GM21381 (cell line): ENCODE results near the gene ARID3C.
"Not testable (repeated sequence)": the region's sequence is repeated elsewhere in the genome, so short reads cannot be mapped to it uniquely, and the experiment has no call there.

ENCODE experiments used
- ATAC-seq: cut with Tn5 transposase; IDR thresholded peaks from one replicate; pipeline ENCODE4 v1.9.1; 2021; ENCODE audit warnings: mild to moderate bottlenecking, moderate library complexity; ENCODE audit not compliant: unreplicated experiment

Gene ARID3C

DNA sequence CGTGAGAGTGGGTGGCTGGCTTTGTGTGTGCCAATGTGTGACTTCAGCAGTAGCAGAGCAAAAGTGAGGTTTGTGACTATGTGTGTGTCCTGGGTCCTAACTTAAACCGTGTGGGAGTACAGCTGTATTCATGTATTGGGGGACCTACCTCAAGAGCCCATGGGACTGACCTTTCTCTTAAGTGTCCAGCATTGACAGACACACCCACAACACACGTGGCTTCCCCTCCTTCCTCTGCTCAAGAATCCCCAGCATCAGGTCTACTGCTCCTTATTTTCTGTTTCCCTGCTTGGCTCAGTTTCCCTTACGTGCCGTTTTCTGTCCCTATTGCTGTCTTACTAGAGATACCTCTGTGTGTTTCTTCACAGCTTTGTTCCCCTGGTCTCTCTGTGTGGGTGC lies 23.7 kb upstream of the ARID3C start:
- no peak for ATAC-seq

DNA sequence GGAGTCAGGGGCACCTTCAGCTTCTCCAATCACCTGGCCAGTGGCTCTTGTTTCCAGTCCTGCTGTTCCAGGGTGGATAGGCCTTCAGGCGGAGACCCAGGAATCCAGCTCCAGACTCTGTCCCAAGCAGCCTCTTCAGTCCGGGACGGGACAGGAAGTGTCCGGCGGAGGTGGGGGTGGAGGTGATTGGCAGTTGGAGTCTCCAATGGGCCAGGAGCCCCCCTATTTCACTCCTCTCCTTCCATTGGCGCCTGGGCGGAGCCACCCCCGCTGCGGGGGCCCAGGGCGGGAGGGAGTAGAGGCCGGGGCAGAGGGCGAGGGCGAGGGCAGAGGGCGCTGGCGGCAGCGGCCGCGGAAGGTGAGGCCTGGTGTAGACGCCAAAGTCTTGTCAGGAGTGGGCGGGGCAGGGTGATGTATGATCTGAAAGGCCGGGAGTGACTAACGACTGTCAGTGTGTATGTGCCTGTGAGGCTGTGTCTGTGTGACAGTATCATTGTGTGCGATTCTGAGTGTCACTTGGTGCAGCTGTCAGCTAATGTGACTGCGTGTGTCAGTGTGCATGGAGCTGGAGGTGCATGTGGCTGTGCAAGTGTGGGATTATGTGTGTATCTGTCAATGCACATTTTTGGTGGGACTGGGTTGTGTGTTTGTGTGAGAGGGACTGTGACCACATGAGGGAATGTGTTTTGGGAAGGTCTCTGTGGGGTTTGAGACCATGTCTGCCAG lies 23.2 kb upstream of the ARID3C start, which contains the start of gene IL11RA:
Gene IL11RA, plus strand, starts transcription at position 310 of the 726 bp plus-strand sequence. CDS start 3,033 bp downstream, outside the sequence.
- ATAC-seq = no peak

DNA sequence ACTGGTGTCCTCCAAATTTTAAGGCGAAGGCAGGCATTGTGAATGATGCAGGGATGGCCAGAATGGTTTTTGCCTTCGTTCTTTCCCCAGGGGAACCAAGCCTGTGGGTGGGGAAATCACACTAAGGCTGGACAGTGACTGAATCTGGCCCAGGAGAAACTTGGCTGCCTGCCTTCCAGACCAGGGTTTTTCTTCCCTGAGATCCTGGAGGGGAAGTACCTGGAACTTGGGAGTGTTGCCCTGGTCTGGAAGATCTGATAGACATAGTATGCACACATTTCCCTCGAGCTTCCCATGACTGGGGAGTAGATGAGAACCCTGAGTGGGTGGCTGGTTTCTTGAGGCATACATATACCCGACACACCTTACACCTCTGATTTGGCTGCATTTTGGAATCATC lies 22.5 kb upstream of the ARID3C start:
- no peak for ATAC-seq

DNA sequence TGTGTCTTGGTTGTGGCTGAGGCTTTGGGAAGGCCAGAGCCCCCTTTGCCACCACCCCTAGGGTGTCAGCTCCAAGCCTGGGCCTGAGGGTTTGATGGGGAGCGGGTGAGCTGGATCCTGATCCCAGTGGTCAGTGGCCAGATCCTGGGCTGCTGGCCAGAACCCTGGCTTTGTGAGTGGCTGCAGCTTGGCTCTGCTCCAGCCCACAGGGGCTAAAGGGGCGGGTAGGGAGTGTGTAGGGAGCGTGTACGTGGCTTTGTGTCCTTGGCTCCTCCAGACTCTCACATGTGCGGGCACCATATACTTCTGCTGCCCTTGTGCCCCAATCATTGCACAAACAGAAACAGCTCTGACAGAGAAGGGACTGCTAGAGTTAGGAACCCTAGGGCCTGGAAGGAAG lies 21.9 kb upstream of the ARID3C start:
- ATAC-seq = no peak

DNA sequence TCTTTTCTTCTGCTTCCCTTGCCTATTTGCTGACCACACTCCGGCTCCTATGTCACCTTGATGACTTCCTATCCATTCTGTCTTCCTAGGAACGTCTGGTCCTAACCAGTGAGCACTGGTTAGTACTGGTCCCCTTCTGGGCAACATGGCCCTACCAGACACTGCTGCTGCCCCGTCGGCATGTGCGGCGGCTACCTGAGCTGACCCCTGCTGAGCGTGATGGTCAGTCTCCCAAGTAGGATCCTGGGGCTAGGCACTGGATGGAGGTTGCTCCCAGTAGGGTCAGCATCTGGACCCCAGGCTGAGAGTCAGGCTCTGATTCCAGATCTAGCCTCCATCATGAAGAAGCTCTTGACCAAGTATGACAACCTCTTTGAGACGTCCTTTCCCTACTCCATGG lies 19.8 kb upstream of the ARID3C start:
- ATAC-seq = no peak

DNA sequence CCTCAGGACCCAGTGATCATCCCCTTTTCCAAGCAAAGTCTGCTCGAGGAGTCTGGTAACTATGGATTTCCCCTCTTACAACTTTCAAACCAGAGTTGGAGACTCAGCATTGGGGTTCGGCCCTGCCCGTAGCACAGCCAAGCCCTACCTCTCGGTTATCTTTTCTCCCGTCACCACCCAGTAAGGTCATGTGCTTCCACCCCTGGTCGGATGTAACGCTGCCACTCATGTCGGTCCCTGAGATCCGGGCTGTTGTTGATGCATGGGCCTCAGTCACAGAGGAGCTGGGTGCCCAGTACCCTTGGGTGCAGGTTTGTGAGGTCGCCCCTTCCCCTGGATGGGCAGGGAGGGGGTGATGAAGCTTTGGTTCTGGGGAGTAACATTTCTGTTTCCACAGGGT lies 18.8 kb upstream of the ARID3C start:
- ATAC-seq = no peak

DNA sequence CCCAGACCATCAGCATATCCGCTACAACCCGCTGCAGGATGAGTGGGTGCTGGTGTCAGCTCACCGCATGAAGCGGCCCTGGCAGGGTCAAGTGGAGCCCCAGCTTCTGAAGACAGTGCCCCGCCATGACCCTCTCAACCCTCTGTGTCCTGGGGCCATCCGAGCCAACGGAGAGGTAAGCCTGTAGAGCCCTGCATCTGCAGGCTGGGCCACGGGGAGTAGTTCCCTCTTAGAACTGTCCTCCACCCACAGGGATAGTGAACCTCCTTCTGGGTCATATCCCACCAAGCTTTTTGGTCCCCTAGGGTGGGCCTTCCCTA lies 18.2 kb upstream of the ARID3C start:
- no peak for ATAC-seq

DNA sequence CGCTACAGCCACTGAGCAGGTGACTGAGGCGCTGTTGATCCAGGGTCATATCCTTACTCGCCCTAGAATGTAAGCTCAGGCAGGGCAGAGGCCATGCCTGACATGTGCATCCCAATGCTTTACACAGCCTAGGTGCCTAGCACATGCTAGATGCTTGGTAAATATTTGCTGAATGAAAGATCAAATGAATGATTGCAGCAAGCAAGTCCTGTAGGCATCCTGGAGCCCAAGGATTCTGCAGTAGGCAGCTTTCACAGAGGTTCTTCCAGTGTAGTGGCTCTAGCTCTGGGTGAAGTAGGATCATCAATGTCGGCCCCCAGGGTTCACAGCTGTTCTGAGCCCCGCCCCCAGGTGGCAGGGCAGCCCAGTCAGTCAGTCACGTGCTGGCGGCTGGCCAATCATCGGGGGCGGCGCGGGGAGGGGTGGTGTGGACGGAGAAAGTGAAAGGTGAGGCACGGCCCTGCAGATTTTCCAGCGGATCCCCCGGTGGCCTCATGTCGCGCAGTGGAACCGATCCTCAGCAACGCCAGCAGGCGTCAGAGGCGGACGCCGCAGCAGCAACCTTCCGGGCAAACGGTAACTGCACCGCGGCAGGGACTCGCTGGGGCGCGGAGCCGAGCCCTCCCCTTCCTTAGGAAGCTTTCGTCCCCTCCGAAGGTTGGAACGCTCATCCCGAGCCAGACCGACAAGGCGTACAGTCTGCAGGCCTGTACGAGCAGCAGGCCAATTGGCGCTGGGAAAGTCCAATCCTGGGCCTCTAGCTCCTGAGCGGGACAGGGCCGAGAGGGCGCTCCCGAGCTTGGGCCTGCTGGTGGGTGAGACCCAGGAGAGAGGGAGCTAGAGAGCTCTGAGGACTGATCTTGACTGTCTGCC lies 17.6 kb upstream of the ARID3C start, which contains the start of gene GALT:
Gene GALT, plus strand, starts transcription at position 465 of the 873 bp plus-strand sequence. Its CDS starts 30 bp downstream, at position 495.
- ATAC-seq = peak; percentile 85

DNA sequence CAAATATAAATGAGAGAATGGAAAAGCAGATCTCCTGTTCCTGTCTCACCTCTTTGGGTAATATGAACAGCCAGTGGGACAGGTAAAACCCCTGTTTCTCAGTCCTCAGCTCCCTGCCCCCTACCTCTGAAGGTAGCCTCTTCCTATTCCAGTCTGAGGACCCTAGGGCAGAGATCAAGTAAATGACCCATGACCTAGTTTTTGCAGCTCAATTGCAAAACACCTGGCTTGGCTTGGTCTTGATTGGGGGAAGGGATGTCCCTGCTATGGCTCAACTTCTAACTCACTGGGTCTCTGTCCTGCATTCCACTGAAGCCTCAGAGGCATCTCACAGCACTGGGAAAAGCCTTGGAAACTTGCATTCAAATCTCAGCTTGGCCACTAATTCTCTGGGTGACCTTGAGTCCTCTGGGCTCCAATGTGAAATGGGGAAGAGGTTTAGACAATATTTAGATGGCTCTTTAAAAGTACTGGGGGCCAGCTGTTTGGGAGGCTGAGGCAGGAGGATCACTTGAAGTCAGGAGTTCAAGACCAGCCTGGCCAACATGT lies 16.0 kb upstream of the ARID3C start:
- ATAC-seq = no peak

DNA sequence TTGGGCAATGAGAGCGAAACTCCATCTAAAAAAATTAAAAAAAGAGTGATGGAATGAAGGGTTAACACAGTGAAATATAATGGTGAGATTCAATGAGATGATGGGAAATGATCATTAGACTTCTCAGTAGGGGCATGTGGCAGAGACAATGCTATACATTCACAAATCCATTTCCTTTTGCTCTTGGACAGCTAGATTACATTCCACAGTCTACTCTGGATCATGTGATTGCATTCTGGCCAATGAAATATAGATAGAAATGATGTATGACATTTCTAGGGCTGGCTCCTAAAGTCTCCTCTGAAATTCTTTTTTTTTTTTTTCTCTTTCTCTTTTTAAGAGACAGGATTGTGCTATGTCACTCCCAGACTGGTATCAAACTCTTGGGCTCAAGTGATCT lies 13.8 kb upstream of the ARID3C start:
- no peak for ATAC-seq

DNA sequence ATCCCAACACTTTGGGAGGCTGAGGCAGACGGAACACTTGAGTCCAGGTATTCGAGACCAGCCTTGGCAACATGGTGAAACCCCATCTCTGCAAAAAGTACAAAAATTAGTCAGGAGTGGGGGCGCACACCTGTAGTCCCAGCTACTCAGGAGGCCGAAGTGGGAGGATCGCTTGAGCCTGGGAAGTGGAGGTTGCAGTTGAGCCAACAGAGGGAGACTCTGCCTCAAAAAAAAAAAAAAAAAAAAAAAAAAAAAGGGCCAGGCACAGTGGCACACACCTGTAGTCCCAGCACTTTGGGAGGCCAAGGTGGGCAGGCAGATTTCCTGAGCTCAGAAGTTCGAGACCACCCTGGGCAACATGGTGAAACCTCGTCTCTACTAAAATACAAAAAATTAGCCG lies 10.5 kb upstream of the ARID3C start:
- not testable (repeated sequence) for ATAC-seq

DNA sequence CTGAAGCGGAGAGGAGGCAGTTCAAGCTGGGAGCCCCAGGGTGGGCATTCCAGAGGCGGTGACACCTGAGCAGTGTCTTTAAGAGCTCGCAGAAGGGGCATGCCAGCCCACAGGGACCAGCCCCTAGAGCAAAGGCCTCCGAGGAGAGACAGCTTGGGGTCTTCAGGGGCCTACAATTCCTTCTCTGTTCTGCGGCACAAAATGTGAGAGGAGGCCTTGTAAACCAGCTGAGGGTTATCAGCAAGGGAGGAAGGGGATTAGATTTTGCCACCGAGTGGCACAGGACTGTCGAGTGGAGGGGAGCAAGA lies 9.2 kb upstream of the ARID3C start:
- no peak for ATAC-seq

DNA sequence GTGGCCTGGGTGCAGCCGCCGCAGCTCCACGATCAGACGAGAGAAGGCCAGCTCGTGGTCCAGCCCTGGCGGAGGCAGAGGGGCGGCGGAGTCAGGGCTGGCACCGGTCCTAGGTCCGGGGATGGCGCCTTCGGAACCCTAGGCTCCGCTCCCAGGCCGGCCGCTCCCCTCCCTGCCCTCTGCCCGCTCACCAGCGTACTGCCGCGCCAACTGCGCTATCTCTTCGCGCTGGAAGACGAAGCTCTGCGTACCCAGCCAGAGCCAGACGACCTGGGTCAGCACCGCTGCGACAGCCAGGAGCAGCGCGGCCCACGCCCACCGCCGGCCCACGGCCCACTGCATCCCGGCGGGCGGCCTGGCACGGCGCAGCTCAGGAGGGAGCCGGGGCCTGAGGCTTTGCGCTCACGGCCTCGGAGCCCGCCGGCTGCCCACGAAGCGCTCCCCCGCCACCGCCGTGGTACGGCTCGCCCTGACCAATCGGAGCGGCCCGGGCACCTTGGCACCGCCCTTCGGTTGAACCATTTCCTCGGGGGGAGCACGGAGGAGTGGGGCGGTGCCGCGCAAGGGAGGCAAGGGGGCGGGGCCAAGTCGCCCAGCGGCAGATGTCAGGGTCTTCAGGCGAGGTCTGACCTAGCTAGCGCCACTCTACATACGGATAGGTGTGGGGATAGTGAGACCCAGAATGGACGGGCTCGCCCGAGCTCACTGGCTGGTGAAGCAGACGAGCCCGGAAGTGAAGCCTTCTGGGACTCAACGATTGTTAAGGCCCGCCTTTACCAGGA lies 8.7 kb upstream of the ARID3C start, which contains the start of gene SIGMAR1:
Gene SIGMAR1, minus strand, starts transcription at position 432 of the 782 bp plus-strand sequence. Its CDS starts 90 bp downstream, at position 342.
- peak; percentile 92 for ATAC-seq

DNA sequence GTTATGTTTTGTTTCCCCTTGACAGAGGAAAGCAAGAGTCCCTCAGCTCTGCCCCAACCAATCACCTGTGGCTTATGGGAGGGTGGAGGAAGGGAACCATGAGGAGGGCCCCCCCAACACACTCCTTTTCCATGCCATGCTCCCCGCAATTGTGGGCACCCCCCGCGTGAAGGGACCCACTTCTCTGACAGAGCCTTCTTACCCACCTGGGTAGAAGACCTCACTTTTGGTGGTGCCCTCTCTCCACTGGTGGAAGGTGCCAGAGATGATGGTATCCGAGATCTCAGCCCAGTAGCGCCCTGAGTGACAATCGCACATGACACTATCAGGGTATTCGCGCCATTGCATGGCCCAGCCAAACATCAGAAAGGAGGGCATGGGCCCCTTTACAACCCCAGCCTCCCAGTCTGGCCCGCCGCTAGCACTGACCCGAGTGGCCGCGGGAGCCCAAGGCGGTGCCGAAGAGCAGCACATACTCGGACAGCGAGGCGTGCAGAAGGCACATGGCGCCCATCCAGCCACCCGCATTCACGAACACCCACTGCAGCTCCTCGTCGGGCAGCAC lies 8.0 kb upstream of the ARID3C start:
- ATAC-seq = no peak

DNA sequence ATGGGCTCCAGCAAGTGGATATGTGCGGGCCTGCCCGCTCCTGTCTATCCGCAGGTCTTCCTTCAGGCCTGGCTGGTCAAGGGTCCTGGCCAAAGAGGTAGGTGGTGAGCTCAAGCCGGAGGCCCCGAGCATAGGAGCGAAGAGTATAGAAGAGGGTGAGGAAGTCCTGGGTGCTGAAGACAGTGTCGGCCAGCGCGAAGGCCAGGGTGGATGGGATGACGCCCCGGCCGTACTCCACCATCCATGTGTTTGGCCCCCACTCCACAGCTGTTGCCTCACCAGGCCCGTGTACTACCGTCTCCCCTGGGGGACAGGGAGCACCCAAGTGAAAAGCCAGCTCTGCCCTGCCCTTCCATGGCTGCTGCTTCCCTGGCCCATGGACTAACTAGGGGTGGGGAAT lies 6.7 kb upstream of the ARID3C start:
- ATAC-seq = no peak

DNA sequence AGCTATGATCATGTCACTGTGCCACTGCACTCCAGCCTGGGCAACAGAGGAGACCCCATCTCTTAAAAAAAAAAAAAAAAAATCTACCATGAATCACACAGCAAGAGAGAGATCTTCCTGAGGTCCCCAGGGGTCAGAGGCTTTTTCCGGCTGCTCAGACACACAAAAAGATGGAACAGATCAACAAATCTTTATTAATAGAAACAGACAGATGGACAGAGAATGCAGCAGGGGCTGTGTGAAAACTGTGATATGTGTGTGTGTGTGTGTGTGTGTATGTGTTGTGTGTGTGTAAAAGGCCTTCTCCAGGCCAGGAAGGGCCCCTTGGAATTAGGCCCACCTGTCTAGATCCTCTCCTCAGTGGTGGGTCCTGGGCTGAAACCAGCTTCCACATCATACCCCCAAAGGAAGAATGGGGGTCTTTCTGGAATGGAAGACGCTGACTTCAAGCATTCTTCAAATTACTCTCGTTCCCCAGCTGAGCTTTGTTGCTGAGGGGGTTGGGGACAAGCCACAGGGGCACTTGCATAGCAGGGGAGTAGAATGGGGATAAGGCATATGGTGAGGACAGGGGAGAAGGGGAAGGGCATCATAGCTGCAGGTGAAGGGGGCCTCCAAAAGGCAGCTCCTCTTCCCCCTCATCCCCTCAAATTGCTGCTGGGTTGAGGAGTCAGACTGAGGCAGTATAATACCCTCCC lies 5.8 kb upstream of the ARID3C start:
- ATAC-seq = no peak

DNA sequence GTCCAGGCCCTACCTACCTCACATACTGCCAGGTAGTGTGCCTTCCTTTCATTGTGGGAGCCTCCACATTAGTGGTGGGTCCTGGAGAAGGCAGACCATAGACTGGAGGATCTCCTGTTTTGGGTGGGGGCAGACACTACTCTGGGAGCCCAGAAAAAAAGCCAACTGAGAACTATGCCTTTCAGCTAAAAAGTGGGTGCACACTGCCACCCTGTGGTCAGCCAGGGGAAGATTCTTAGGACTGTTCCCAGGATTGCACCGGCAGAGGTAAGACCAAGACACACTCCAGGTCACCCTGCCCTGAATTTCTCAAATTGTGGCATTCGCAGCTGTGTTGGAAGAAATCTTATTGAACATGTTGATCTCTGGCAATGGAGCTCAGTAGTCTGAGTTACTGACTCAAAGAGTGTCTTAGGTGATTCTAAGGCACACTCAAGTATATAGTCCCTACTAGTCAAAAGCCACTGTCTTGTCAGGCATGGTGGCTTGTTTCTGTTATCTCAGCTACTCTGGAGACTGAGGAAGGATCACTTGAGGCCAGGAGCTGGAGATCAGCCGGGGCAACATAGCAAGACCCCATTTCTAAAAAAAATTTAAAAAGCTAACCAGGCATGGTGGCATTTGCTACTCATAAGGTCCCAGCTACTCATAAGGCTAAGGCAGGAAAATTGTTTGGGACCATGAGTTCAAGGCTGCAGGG lies 5.1 kb upstream of the ARID3C start:
- ATAC-seq = no peak

DNA sequence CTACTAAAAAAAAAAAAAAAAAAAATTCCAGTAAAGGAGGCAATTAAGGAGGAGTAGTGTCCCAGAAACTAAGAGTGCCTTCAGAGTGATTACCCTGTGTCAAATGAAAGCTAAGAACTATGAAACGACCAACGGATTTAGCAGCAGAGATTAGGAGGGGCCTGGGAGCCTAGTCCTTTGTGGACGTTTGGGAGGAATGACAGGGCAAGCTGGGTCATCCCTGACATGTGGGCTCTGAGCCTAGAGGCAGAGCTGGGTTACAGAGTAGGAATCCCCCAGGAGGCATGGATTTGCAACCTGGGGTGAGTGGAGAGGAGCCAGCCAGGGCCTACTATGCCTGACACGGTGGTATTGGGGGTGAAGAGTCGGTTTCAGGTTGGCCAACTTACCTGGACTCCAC lies 4.3 kb upstream of the ARID3C start:
- ATAC-seq = no peak

DNA sequence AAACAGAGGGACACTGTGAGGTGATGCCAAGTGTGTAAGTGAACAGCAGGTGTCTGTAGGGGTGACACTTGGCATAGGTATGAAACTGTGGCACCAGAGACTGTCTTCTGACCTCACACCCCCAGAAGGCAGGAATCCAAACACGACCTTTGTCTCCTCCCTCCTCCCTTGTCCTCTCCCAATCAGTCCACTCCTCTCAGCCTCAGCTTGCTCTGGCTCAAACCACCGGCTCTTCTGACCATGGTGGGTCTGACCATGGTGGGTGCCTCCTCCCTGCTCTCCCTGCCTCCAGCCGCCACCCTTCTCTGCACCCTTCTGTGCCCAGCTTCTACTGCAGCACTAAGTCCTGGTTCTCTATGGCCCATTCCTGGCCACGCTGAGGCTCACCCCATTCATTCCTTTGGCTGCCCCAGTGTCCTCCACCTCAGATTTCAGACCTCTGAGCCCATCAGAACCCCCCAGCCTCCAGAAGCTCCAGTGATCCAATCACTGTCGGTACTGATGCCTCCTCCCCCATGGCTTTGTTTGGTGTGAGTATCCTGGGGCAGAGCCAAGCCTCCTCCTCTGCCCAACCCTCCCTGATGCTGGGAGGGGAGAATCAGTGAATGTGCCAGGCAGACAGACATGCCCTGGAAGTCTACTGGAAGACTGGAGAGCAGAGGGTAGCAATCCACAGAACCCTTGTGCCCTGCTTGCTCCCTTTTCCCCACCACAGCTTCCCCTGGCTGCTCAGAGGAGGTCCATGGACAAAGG lies 1.7 kb upstream of the ARID3C start:
- no peak for ATAC-seq
